WI38 (cell line): ENCODE measurements around the gene TUBGCP2.

ENCODE experiments used
- H3K4me3 ChIP-seq: 2 replicates; pipeline ENCODE4 v1.5.1; 2011; ENCODE audit warnings: low read depth, mild to moderate bottlenecking, control low read depth, low read length
- TF ChIP-seq, protein P1 (sequence below): IDR thresholded peaks from 2 replicates; pipeline ENCODE4 v1.5.1; 2012; ENCODE audit warnings: low read depth, mild to moderate bottlenecking, control low read depth, low read length

Gene TUBGCP2

GRCh38 chr10:133239990-133240389, 68.7 kb downstream of the TUBGCP2 start:
- H3K4me3 ChIP-seq: no peak overlapping the region
- TF ChIP-seq, protein P1, sequence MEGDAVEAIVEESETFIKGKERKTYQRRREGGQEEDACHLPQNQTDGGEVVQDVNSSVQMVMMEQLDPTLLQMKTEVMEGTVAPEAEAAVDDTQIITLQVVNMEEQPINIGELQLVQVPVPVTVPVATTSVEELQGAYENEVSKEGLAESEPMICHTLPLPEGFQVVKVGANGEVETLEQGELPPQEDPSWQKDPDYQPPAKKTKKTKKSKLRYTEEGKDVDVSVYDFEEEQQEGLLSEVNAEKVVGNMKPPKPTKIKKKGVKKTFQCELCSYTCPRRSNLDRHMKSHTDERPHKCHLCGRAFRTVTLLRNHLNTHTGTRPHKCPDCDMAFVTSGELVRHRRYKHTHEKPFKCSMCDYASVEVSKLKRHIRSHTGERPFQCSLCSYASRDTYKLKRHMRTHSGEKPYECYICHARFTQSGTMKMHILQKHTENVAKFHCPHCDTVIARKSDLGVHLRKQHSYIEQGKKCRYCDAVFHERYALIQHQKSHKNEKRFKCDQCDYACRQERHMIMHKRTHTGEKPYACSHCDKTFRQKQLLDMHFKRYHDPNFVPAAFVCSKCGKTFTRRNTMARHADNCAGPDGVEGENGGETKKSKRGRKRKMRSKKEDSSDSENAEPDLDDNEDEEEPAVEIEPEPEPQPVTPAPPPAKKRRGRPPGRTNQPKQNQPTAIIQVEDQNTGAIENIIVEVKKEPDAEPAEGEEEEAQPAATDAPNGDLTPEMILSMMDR: no peak

DNA sequence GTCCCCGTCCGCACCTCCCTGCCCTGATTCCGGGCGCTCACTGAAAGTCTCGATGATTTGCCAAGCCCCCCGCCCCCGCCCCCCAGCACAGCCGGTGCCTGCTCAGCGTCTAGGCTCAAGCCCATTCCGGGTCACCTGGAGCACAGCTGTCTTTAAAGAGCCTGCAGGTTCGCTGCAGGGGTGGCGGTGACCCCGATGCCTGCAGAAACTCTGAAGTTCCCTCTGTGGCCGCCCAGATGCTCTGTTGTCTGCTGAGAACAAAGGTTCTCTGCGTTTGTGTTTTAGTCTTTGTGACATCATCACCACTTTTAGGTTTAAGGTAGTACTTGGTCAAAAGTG, 70.2 kb downstream of the TUBGCP2 start:
- TF ChIP-seq, protein P1: no peak
- H3K4me3 ChIP-seq: no peak overlapping the region

DNA sequence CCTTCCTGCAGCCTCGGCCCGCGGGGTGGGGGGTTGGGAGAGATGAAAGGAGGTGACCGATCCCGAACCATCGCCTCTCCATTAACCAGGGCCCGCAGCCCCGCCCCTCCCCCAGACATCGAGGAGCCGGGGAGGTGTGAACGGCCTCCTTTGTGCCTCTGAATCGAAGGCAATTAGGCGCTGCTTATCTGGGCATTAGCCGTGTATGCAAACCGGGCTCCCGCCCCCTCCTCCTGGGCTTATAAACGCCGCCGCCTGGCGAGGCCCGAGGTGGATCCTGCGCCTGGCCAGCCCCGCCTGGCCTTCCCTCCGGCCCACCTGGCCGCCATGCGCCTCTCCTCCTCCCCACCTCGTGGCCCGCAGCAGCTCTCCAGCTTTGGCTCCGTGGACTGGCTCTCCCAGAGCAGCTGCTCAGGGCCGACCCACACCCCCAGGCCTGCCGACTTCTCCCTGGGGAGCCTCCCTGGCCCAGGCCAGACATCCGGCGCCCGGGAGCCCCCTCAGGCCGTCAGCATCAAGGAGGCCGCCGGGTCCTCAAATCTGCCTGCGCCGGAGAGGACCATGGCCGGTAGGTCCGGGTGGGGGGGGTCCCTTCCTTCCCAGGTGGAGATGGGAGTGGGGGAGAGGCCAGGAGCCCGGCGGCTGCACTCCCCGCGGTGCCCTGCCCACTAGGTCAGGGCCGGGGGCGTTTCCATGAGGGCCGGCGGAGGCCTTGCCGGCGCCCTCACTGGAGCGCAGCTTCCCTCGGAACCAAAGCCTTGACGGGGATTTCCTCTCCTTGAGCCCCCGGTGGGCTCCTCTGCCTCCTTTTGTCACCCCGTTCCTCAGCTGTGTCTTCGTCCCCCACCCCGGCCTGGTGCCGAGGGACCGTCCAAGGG, 70.8 kb downstream of the TUBGCP2 start, which contains the start of gene VENTX:
VENTX (plus strand) TSS at position 268 of the 878 bp plus-strand sequence; CDS start at position 328, 60 bp downstream.
- TF ChIP-seq, protein P1: no peak
- no peak within 1 kb of the TSS for H3K4me3 ChIP-seq

- TF ChIP-seq, protein P1: no peak
- H3K4me3 ChIP-seq: no peak overlapping the region
Measured at GRCh38 chr10:133237241-133237587, 71.5 kb downstream of the TUBGCP2 start.

DNA sequence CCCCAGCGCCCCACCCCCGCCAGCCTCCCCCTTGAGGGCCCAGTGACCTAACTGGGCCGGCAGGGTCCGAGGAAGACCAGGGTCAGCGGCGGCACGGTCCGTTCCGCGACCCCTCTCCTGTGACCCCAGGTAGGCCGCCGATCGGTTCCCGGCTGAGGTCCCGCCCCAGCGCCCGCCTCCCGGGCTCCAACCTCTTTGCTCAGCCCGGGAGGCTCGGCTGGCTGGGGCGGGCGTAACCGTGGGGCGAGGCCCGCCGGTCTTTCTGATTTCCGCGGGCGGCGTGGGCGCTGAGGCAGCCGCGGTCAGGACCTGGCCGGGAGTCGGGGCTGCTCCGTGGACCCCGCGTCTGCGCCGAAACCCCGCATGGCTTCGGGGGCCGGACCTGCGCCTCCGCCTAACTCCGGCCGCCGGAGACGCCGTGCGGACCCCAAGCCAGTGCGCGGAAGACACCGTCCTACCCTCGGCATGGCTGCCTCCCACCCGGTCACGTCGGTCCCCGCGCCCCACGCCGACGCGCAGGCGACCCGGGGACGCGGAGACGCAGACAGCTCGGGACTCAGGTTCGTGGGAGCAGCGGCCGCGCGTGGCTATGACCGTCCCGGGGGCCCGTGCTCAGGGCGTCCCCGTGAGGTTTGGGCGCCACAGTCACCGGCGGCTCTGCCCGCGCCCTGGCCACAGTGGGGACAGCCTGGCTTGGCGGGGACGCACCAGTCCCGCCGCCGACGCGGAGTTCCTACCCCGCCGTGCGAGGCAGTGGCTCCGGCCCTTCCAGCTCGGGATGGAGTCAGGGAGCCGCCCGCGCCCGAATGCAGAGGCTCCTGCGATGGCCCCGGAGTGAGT, 72.1 kb downstream of the TUBGCP2 start:
- TF ChIP-seq, protein P1: no peak
- H3K4me3 ChIP-seq: no peak overlapping the region

DNA sequence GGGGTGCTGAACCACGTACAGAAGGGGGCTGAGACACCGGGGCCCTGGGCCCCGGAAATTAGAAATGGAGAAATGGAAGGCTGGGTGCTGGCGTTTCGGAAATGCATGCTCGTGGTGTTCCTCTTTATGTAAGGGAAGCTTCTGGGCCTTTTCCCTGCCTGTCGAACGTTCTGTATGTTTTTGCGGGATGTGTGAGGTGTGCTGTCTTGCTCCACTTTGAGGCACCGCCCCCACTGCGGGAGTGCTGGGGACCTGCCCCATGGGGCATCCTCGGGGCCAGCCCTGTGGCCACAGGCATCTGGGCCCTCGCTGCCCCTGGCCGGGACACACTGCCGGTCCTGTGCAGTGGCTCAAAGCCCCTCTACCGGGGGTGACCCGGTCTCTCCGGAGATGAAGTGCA, 72.7 kb downstream of the TUBGCP2 start:
- TF ChIP-seq, protein P1: no peak
- no peak overlapping the region for H3K4me3 ChIP-seq
